Measurements from ENCODE around the gene PHKG1.
"Not testable (repeated sequence)": the region's sequence is repeated elsewhere in the genome, so short reads cannot be mapped to it uniquely, and the experiment has no call there.

The PHKG1 gene

GRCh38 chr7:56045758-56046157 is 47.0 kb downstream of the PHKG1 start:
- not testable (repeated sequence) for DNase-seq (ENCODE audit: low read depth)

DNA sequence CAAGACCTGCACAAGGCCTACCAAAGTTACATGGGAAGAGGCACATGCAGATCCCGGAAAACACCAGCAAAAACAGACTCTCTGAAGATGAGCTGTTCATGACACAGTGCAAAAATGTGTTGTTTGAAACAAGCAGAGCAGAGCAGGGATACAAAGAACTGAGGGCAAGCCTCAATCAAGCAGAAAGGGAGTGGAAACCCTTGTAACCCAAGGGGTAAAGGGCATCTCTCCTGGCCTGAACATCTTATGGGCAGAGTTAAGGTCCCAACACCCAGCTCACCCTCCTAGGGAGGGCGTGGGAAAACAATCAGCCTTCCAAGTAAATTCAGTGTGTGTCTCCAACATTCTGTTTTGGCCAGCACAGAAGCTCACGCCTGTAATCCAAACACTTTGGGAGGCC is 52.0 kb downstream of the PHKG1 start:
- DNase-seq (ENCODE audit: low read depth), result no peak

DNA sequence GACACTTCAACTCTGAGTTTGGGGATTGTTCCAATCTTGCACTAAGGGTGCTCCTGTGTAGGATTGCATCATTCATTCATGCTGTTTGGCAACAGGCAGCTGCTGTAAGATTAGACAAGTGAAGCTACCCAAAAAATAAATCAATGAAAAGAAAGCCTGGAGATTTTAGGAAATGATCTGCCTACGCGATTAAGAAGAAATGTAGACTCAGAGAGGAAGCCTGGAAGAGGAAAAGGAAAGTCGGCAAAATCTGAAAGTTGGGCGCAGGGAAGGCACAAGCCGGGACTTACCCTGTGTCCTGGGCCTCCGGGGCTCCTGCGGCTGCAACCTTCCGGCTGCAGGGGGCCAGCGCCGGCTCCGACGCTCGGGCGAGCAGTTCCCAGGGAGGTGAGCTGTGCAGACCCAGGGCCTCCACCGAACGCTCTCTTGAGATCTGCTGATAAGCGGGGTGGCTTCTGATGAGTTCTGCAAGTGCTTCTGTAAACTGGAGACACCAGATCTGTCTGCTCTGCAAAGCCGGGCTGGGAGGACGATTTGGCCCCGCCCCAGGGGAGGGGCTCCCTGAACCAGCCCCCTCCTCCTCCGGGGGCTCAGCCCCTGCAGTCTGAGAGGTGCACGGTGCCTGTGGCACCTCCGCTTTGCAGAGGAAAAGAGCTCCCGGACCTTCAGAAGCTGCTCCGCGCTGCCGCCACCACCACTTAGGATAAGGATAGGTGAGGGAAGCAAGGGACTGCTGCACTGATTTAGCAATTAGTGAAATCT is 58.9 kb downstream of the PHKG1 start:
- DNase-seq (ENCODE audit: low read depth), result peak; percentile 54

DNA sequence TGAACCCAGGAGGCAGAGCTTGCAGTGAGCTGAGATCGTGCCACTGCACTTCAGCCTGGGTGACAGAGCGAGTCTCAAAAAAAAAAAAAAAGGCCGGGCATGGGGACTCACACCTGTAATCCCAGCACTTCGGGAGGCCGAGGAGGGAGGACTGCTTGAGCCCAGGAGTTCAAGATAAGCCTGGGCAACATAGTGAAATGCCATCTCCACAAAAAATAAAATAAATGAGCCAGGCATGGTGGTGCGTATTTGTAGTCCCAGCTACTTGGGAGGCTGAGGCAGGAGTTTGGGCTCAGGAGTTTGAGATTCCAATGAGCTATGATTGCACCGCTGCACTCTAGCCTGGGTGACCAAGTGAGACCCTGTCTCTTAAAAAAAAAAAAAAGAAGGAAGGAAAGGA is 60.2 kb downstream of the PHKG1 start:
- not testable (repeated sequence) for DNase-seq (ENCODE audit: low read depth)

DNA sequence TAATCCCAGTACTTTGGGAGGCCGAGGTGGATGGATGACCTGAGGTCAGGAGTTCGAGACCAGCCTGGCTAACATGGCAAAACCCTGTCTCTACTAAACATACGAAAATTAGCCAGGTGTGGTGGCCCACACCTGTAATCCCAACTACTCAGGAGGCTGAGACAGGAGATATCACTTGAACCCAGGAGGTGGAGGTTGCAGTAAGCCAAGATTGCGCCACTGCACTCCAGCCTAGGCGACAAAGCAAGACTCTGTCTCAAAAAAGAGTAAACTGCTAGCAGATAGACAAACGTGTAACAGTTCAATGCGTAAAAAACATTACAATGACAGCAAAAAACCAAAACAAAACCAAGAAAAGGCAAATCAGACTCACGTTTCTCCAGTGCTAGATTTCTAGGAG is 61.2 kb downstream of the PHKG1 start:
- DNase-seq (ENCODE audit: low read depth), result not testable (repeated sequence)

DNA sequence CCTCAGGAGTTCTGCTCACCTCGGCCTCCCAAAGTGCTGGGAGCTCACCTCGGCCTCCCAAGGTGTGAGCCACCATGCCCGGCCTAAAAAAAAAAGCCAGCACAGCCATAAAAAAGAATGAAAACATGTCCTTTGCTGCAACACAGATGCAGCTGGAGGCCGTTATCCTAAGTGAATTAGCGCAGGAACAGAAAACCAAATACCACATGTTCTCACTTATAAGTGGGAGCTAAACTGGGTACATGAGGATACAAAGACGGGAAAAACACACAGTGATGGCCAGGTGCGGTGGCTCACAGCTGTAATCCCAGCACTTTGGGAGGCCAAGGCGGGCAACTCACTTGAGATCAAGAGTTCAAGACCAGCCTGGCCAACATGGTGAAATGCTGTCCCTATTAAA is 62.4 kb downstream of the PHKG1 start:
- no peak for DNase-seq (ENCODE audit: low read depth)
